HFF-Myc (cell line): ENCODE results near the gene BAG5.

ENCODE experiments used
- DNase-seq: peaks from one replicate; pipeline ENCODE4 v3.0.0-alpha.2; 2011; ENCODE audit warnings: low read depth; ENCODE audit errors: extremely low read depth
- H3K4me3 ChIP-seq: replicated peaks from 2 replicates; pipeline ENCODE4 v1.5.1; 2011; ENCODE audit warnings: low read depth, mild to moderate bottlenecking, control low read depth, low read length
- CTCF ChIP-seq: IDR thresholded peaks from 2 replicates; pipeline ENCODE4 v1.5.1; 2012; ENCODE audit warnings: mild to moderate bottlenecking, low read depth, low read length, control low read depth; ENCODE audit errors: missing control alignments

Gene BAG5

GRCh38 chr14:103537175-103537990 lies 25.1 kb downstream of the BAG5 start:
- no peak for DNase-seq

GRCh38 chr14:103536693-103537092 lies 25.8 kb downstream of the BAG5 start:
- no peak for TF ChIP-seq CTCF
- H3K4me3 ChIP-seq, result no peak overlapping the region
- no peak for DNase-seq

More at GRCh38 chr14:103537175-103537990, 25.1 kb downstream of the BAG5 start:
- no peak for TF ChIP-seq CTCF
- no peak overlapping the region for H3K4me3 ChIP-seq

- H3K4me3 ChIP-seq, result no peak overlapping the region
- no peak for TF ChIP-seq CTCF
These were observed 26.4 kb downstream of the BAG5 start for GRCh38 chr14:103535891-103536565.

GRCh38 chr14:103535081-103535890 lies 27.2 kb downstream of the BAG5 start:
- no peak for TF ChIP-seq CTCF
- H3K4me3 ChIP-seq, result no peak overlapping the region
- no peak for DNase-seq

More at GRCh38 chr14:103535891-103536565, 26.4 kb downstream of the BAG5 start:
- no peak for DNase-seq

GRCh38 chr14:103534576-103535061 lies 27.8 kb downstream of the BAG5 start:
- no peak for TF ChIP-seq CTCF

GRCh38 chr14:103533999-103534575 lies 28.4 kb downstream of the BAG5 start:
- DNase-seq, result no peak
- H3K4me3 ChIP-seq, result no peak overlapping the region
- no peak for TF ChIP-seq CTCF

More at GRCh38 chr14:103534576-103535061, 27.8 kb downstream of the BAG5 start:
- no peak overlapping the region for H3K4me3 ChIP-seq
- DNase-seq, result no peak
